Stimulated activated effector memory CD8-positive, alpha-beta T cell treated with anti-CD3 and anti-CD28 coated beads, Interleukin-12 subunit alpha, Interleukin-12 subunit beta, amount 100 ng/mL, for 72 hours (primary cell): ENCODE results near the gene PIM2.

Source experiments
- ATAC-seq: fragments of 150-1000 bp; cut with Tn5 transposase; 2 replicates; pipeline ENCODE4 v1.10.0; 2021
- DNase-seq, 2 donors: peaks; one replicate each; pipeline ENCODE4 v3.0.0; 2021 to 2022; ENCODE audit warnings: low spot score in 2 of 2
- H3K27ac Mint-ChIP-seq: one replicate; pipeline ENCODE4 v1.8.0; 2022; ENCODE audit warnings: mild to moderate bottlenecking, mixed read lengths
- H3K36me3 Mint-ChIP-seq: one replicate; pipeline ENCODE4 v1.8.0; 2022; ENCODE audit warnings: mild to moderate bottlenecking, mixed read lengths
- H3K4me1 Mint-ChIP-seq: one replicate; pipeline ENCODE4 v1.8.0; 2022; ENCODE audit warnings: mixed read lengths
- H3K4me3 Mint-ChIP-seq: one replicate; pipeline ENCODE4 v1.8.0; 2022; ENCODE audit warnings: mild to moderate bottlenecking, mixed read lengths
- H3K9me3 Mint-ChIP-seq: one replicate; pipeline ENCODE4 v1.8.0; 2022; ENCODE audit warnings: mixed read lengths

PIM2 gene

GRCh38 chrX:48918643-48919340, at the start of gene PIM2:
Gene PIM2 (minus strand): TSS chrX:48919024. CDS start chrX:48918834, 190 bp downstream.
- peaks cover 55% of the 10 kb centered on the region for H3K4me1 Mint-ChIP-seq

GRCh38 chrX:48968377-48968776, 49.6 kb upstream of the PIM2 start:
- peaks cover 23% of the 10 kb centered on the region for H3K4me1 Mint-ChIP-seq
- no peak overlapping the region for H3K27ac Mint-ChIP-seq
- H3K36me3 Mint-ChIP-seq: peaks cover 12% of the 10 kb centered on the region
- no peak overlapping the region for H3K4me3 Mint-ChIP-seq
- DNase-seq (no peak), ATAC-seq (no peak)
- H3K9me3 Mint-ChIP-seq: no peaks in the 10 kb centered on the region

More at GRCh38 chrX:48918643-48919340, at the start of gene PIM2:
- peak; percentile 81 for ATAC-seq
- peak within 1 kb of the TSS; percentile 90 for H3K4me3 Mint-ChIP-seq
- no peaks in the 10 kb centered on the region for H3K9me3 Mint-ChIP-seq
- H3K27ac Mint-ChIP-seq: peak within 1 kb of the TSS; percentile 99
- peak; percentile 74 to 88 for DNase-seq
- peaks cover 99% of the 10 kb centered on the region for H3K36me3 Mint-ChIP-seq

GRCh38 chrX:48966796-48967579, 48.2 kb upstream of the PIM2 start:
- no peak for DNase-seq
- no peak for ATAC-seq
- Mint-ChIP-seq H3K4me3 (no peak overlapping the region), H3K9me3 (no peaks in the 10 kb centered on the region), H3K36me3 (peaks cover 12% of the 10 kb centered on the region), H3K27ac (no peak overlapping the region), H3K4me1 (peaks cover 9% of the 10 kb centered on the region)

GRCh38 chrX:48965959-48966358, 47.1 kb upstream of the PIM2 start:
- no peak overlapping the region for H3K4me3 Mint-ChIP-seq
- H3K4me1 Mint-ChIP-seq: peaks cover 12% of the 10 kb centered on the region
- DNase-seq: no peak
- ATAC-seq: no peak
- H3K36me3 Mint-ChIP-seq: peaks cover 12% of the 10 kb centered on the region
- H3K27ac Mint-ChIP-seq: no peak overlapping the region
- H3K9me3 Mint-ChIP-seq: no peaks in the 10 kb centered on the region

GRCh38 chrX:48961585-48962091, 42.8 kb upstream of the PIM2 start:
- Mint-ChIP-seq H3K36me3 (peaks cover 34% of the 10 kb centered on the region), H3K4me3 (no peak overlapping the region), H3K9me3 (no peaks in the 10 kb centered on the region), H3K27ac (no peak overlapping the region), H3K4me1 (peaks cover 15% of the 10 kb centered on the region)
- DNase-seq: no peak
- no peak for ATAC-seq

GRCh38 chrX:48960291-48960690, 41.5 kb upstream of the PIM2 start:
- H3K27ac Mint-ChIP-seq: peak overlapping the region; percentile 80
- H3K36me3 Mint-ChIP-seq: peaks cover 45% of the 10 kb centered on the region
- peak overlapping the region; percentile 43 for H3K4me3 Mint-ChIP-seq
- no peaks in the 10 kb centered on the region for H3K9me3 Mint-ChIP-seq
- H3K4me1 Mint-ChIP-seq: peaks cover 21% of the 10 kb centered on the region
- DNase-seq: no peak
- no peak for ATAC-seq

GRCh38 chrX:48958635-48959094, 39.8 kb upstream of the PIM2 start:
- Mint-ChIP-seq H3K36me3 (peaks cover 58% of the 10 kb centered on the region), H3K4me1 (peaks cover 33% of the 10 kb centered on the region), H3K27ac (peak overlapping the region; percentile 99), H3K4me3 (peak overlapping the region; percentile 94), H3K9me3 (no peaks in the 10 kb centered on the region)
- ATAC-seq (no peak), DNase-seq (no peak)

GRCh38 chrX:48957827-48958634, 39.2 kb upstream of the PIM2 start:
- DNase-seq (peak; percentile 79 to 92), ATAC-seq (peak; percentile 91)
- Mint-ChIP-seq H3K4me1 (peaks cover 37% of the 10 kb centered on the region), H3K4me3 (peak overlapping the region; percentile 94), H3K27ac (peak overlapping the region; percentile 99), H3K9me3 (no peaks in the 10 kb centered on the region), H3K36me3 (peaks cover 62% of the 10 kb centered on the region)

GRCh38 chrX:48957477-48957826, 38.6 kb upstream of the PIM2 start, which contains the start of gene OTUD5:
Gene OTUD5 (minus strand): TSS chrX:48957607. CDS start chrX:48957570, 37 bp downstream.
- peaks cover 42% of the 10 kb centered on the region for H3K4me1 Mint-ChIP-seq
- no peaks in the 10 kb centered on the region for H3K9me3 Mint-ChIP-seq
- H3K27ac Mint-ChIP-seq: peak within 1 kb of the TSS; percentile 99
- H3K36me3 Mint-ChIP-seq: peaks cover 67% of the 10 kb centered on the region
- DNase-seq: peak in 1 of 2 donors; percentile 84
- peak; percentile 73 for ATAC-seq
- H3K4me3 Mint-ChIP-seq: peak within 1 kb of the TSS; percentile 94

- Mint-ChIP-seq H3K4me3 (peak overlapping the region; percentile 94), H3K36me3 (peaks cover 67% of the 10 kb centered on the region)
- peak; percentile 27 to 61 for DNase-seq
Observed at GRCh38 chrX:48956728-48957414, 38.0 kb upstream of the PIM2 start.

GRCh38 chrX:48948589-48948988, 29.8 kb upstream of the PIM2 start:
- Mint-ChIP-seq H3K9me3 (no peaks in the 10 kb centered on the region), H3K36me3 (peaks cover 46% of the 10 kb centered on the region), H3K4me3 (no peak overlapping the region), H3K27ac (no peak overlapping the region), H3K4me1 (peaks cover 36% of the 10 kb centered on the region)
- DNase-seq (no peak), ATAC-seq (no peak)

More at GRCh38 chrX:48956728-48957414, 38.0 kb upstream of the PIM2 start:
- H3K9me3 Mint-ChIP-seq: no peaks in the 10 kb centered on the region
- peak; percentile 38 for ATAC-seq
- H3K4me1 Mint-ChIP-seq: peaks cover 48% of the 10 kb centered on the region
- peak overlapping the region; percentile 99 for H3K27ac Mint-ChIP-seq

- peaks cover 46% of the 10 kb centered on the region for H3K4me1 Mint-ChIP-seq
- DNase-seq: peak in 1 of 2 donors; percentile 61
Observed at GRCh38 chrX:48945517-48946348, 26.9 kb upstream of the PIM2 start.

GRCh38 chrX:48942895-48943294, 24.1 kb upstream of the PIM2 start:
- Mint-ChIP-seq H3K36me3 (peaks cover 73% of the 10 kb centered on the region), H3K4me1 (peaks cover 74% of the 10 kb centered on the region), H3K9me3 (no peaks in the 10 kb centered on the region), H3K4me3 (peak overlapping the region; percentile 76), H3K27ac (peak overlapping the region; percentile 96)
- DNase-seq (no peak), ATAC-seq (no peak)

More at GRCh38 chrX:48945517-48946348, 26.9 kb upstream of the PIM2 start:
- no peaks in the 10 kb centered on the region for H3K9me3 Mint-ChIP-seq
- H3K36me3 Mint-ChIP-seq: peaks cover 59% of the 10 kb centered on the region
- no peak for ATAC-seq
- H3K27ac Mint-ChIP-seq: no peak overlapping the region
- H3K4me3 Mint-ChIP-seq: peak overlapping the region; percentile 43
